Neural cell (in vitro differentiated cells): ENCODE data around the gene ZFYVE21.

ENCODE experiments used
- CTCF ChIP-seq: fragments of 450-650 bp; IDR thresholded peaks from 2 replicates; pipeline ENCODE4 v1.5.1; 2014; ENCODE audit warnings: antibody characterized with exemption, mild to moderate bottlenecking, moderate library complexity; ENCODE audit not compliant: poor library complexity, severe bottlenecking
- EZH2 ChIP-seq: fragments of 200-600, 300-800 bp; shearing (Covaris generic), sonication (generic); IDR thresholded peaks from 2 replicates; pipeline ENCODE4 v1.6.1; 2014; ENCODE audit warnings: antibody characterized with exemption, low read length, borderline replicate concordance, mild to moderate bottlenecking; ENCODE audit not compliant: insufficient read depth, poor library complexity, severe bottlenecking
- POLR2AphosphoS5 ChIP-seq: IDR thresholded peaks from 2 replicates; pipeline ENCODE4 v1.6.1; 2012

DNA sequence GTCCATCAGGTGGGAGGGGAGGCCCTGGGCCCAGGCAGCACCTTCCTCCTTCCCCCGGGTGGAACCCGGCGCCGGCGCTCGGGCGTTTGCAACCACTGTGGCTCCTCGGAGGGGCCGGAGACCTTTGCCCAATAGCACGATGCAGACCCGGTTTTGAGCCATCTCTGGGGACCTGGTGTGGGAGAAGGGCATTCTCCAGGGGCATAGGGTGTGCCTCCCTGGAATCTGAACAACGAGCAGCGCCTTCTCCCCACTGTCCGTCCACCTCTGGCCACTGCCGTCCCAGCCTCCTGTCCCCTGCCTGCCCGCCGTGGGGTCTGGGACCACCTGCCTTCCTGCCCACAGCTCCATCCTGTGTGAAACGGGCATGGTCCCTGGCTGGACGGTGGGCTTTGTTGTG, 12.5 kb downstream of the ZFYVE21 start:
- TF ChIP-seq POLR2AphosphoS5 (no peak), CTCF (no peak), EZH2 (no peak)
